Glutamatergic neuron (in vitro differentiated cells): Measurements from ENCODE around the gene UGGT2. TPM values are rescaled to one million over a fixed set of nuclear protein-coding genes. Genes with fewer than 3 reads are reported as not detected.

Experiments
- DNase-seq: peaks from one replicate; pipeline ENCODE4 v3.0.0; 2022
- H3K27ac Mint-ChIP-seq: one replicate; pipeline ENCODE4 v1.8.0; 2020; ENCODE audit warnings: mild to moderate bottlenecking, mixed read lengths, inconsistent platforms; ENCODE audit not compliant: unreplicated experiment
- H3K27me3 Mint-ChIP-seq: one replicate; pipeline ENCODE4 v1.8.0; 2020; ENCODE audit warnings: mild to moderate bottlenecking, moderate library complexity, mixed read lengths, inconsistent platforms; ENCODE audit not compliant: unreplicated experiment
- H3K36me3 Mint-ChIP-seq: one replicate; pipeline ENCODE4 v1.8.0; 2020; ENCODE audit warnings: mild to moderate bottlenecking, mixed read lengths, inconsistent platforms; ENCODE audit not compliant: unreplicated experiment
- H3K4me1 Mint-ChIP-seq: one replicate; pipeline ENCODE4 v1.8.0; 2020; ENCODE audit warnings: mild to moderate bottlenecking, low read depth, mixed read lengths, inconsistent platforms; ENCODE audit not compliant: unreplicated experiment
- H3K4me3 Mint-ChIP-seq: one replicate; pipeline ENCODE4 v1.8.0; 2020; ENCODE audit warnings: mild to moderate bottlenecking, mixed read lengths, inconsistent platforms; ENCODE audit not compliant: unreplicated experiment
- H3K9me3 Mint-ChIP-seq: one replicate; pipeline ENCODE4 v1.8.0; 2020; ENCODE audit warnings: mild to moderate bottlenecking, moderate library complexity, mixed read lengths, inconsistent platforms; ENCODE audit not compliant: unreplicated experiment
- total RNA-seq: library from RNA; stranded (reverse); fragmentation: NEBNext Ultra II Directional; extraction: Animal tissue kit (Norgen Biotek cat#: 25700); gene quantifications from one replicate; pipeline ENCODE4 v1.2.1, GENCODE V29; 2021; ENCODE audit not compliant: unreplicated experiment
- TF ChIP-seq, protein P1 (sequence below): fragments of 200-600 bp; sonication (generic); IDR thresholded peaks from one replicate; pipeline ENCODE4 v1.5.0; 2021; ENCODE audit not compliant: partially characterized antibody, unreplicated experiment

UGGT2 gene
- total RNA-seq, 1 donor from 2014 or later = 34.6 TPM

DNA sequence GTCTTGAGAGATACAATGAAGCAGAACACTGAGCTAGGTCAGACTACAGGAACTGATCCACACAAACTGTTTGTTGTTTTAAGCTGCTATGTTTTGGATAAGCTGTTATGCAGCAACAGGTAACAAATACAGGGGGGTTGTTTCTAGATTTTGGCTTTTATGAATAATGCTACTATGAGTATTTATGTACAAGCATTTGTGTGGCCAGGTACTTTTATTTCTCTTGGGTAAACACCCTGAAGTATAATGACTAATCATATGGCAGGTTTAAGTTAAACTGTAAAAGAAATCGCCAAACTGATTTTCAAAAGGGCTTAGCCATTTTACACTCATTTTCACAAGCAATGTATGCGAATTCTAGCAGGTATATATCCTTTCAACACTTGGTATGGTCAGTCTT is 210.3 kb downstream of the UGGT2 start:
- Mint-ChIP-seq H3K4me1 (no peaks in the 10 kb centered on the region), H3K27ac (no peak overlapping the region), H3K9me3 (no peaks in the 10 kb centered on the region), H3K36me3 (peaks cover 28% of the 10 kb centered on the region), H3K27me3 (no peaks in the 10 kb centered on the region), H3K4me3 (no peak overlapping the region)
- TF ChIP-seq, protein P1, sequence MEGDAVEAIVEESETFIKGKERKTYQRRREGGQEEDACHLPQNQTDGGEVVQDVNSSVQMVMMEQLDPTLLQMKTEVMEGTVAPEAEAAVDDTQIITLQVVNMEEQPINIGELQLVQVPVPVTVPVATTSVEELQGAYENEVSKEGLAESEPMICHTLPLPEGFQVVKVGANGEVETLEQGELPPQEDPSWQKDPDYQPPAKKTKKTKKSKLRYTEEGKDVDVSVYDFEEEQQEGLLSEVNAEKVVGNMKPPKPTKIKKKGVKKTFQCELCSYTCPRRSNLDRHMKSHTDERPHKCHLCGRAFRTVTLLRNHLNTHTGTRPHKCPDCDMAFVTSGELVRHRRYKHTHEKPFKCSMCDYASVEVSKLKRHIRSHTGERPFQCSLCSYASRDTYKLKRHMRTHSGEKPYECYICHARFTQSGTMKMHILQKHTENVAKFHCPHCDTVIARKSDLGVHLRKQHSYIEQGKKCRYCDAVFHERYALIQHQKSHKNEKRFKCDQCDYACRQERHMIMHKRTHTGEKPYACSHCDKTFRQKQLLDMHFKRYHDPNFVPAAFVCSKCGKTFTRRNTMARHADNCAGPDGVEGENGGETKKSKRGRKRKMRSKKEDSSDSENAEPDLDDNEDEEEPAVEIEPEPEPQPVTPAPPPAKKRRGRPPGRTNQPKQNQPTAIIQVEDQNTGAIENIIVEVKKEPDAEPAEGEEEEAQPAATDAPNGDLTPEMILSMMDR = no peak
- DNase-seq = no peak

DNA sequence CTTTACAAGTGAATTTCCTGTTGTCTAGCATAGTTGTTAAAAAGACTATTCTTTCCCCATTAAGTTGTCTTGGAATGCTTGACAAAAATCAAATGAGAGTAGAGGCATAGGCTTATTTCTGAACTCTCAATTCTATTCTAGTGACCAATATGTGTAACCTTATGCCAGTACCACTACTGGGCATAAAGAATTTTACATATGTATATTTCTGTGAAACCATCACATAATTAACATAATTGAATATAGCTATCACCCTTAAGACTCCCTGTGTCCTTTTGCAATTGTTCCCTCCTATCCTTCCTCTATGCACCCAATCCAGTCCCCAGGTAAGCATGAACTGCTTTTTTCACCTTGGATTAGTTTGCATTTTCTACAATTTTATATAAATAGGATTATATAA is 211.3 kb downstream of the UGGT2 start:
- H3K9me3 Mint-ChIP-seq = no peaks in the 10 kb centered on the region
- peaks cover 24% of the 10 kb centered on the region for H3K36me3 Mint-ChIP-seq
- H3K4me3 Mint-ChIP-seq = no peak overlapping the region
- H3K27me3 Mint-ChIP-seq = no peaks in the 10 kb centered on the region
- H3K27ac Mint-ChIP-seq = no peak overlapping the region
- DNase-seq = no peak
- H3K4me1 Mint-ChIP-seq = no peaks in the 10 kb centered on the region
- TF ChIP-seq, protein P1 = no peak

DNA sequence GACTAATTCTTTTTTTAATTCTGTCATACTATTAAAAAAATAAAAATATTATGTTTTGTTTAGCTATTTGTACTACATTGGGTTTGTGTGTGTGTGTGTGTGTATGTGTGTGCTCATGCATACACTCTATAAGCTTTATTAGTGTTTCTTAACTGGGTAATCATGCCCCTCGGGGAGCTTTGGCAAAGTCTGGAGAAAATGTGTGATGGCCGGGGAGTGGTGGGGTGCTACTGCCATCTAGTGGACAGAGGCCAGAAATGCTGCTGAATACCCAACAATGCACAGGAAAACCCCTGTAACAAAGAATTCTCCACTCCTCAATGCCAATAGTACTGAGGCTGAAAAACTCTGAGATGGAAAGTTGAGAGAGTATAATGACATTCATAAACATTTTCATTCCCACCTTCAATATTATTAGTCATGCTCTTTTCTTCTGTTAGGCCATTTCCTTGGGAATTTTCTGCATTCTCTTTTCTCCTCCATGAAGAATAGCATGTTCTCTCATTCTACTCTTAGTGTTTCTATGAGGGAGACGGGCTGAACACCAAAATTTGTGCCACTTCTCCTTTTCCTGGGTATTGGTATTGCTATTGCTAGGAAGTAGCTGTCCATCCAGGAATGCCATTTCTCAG is 219.0 kb downstream of the UGGT2 start:
- H3K9me3 Mint-ChIP-seq = no peaks in the 10 kb centered on the region
- no peak overlapping the region for H3K27ac Mint-ChIP-seq
- DNase-seq = peak; percentile 75
- H3K27me3 Mint-ChIP-seq = no peaks in the 10 kb centered on the region
- H3K4me3 Mint-ChIP-seq = no peak overlapping the region
- H3K36me3 Mint-ChIP-seq = peaks cover 11% of the 10 kb centered on the region
- peaks cover 3% of the 10 kb centered on the region for H3K4me1 Mint-ChIP-seq
- TF ChIP-seq, protein P1 = peak; percentile 91

DNA sequence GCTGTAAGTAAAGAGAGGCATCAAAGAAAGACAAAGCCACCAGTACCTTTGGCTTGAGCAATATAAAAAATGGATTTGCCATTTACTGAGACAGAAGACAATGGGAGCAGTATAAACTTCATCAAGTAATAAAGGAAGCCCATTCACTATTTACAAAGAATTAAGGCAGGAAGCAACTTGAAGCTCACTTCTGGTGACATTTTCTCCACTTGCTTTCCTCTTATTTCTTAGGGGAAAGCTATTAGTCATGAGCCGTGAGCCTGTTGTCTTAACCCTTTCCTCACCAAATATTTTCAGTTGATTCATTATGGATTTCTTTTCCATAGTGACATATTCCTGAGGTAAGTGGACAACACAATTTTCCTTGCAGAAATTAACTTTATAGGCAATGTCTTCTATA is 219.5 kb downstream of the UGGT2 start:
- TF ChIP-seq, protein P1 = no peak
- no peaks in the 10 kb centered on the region for H3K27me3 Mint-ChIP-seq
- DNase-seq = no peak
- H3K36me3 Mint-ChIP-seq = peaks cover 7% of the 10 kb centered on the region
- no peaks in the 10 kb centered on the region for H3K9me3 Mint-ChIP-seq
- peaks cover 3% of the 10 kb centered on the region for H3K4me1 Mint-ChIP-seq
- no peak overlapping the region for H3K27ac Mint-ChIP-seq
- no peak overlapping the region for H3K4me3 Mint-ChIP-seq

DNA sequence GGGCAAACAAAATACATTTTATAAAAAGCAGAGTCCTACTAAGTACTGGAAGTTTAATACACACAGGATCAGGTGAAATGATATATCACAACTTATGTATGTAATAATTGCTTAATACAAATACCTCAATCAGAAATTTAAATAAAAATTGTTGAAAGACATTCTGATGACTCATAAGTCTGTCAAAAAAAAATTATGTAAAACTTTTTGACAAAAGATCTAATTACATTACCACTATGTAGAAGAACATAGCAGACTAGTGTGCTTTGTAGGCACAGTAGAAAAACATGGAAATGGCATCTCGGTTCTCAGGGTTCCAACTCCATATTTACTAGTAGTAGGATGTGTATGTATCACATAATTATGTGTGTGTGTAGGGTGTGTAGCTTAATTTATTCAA is 220.1 kb downstream of the UGGT2 start:
- TF ChIP-seq, protein P1 = no peak
- no peak for DNase-seq
- Mint-ChIP-seq H3K27ac (no peak overlapping the region), H3K27me3 (no peaks in the 10 kb centered on the region), H3K4me1 (peaks cover 3% of the 10 kb centered on the region), H3K4me3 (no peak overlapping the region), H3K36me3 (peaks cover 10% of the 10 kb centered on the region), H3K9me3 (no peaks in the 10 kb centered on the region)
